IMR-90 (cell line): ENCODE results near the gene MAP2K5. TPM values are rescaled to one million over a fixed set of nuclear protein-coding genes. Genes with fewer than 3 reads are reported as not detected.
A peak's percentile ranks its signal among the peaks of the same experiment; 100 is the strongest.

Source experiments
- ATAC-seq: fragments of 200-7000 bp; cut with Tn5 transposase; 2 replicates; pipeline ENCODE4 v1.9.1; 2020; ENCODE audit warnings: low read depth, mild to moderate bottlenecking, moderate library complexity
- BruUV-seq: library from RNA; stranded (reverse); fragments of 400-500 nt; replicated peaks from 2 replicates; lab custom pipeline; 2021; lab: Mats Ljungman, UMichigan
- CTCF ChIA-PET: fragments of 300-600 bp; formaldehyde crosslinking; extraction: SDS; loops from one replicate; lab custom pipeline; 2021; ENCODE audit warnings: antibody characterized with exemption; lab: Yijun Ruan, JAX
- POLR2A ChIA-PET: fragments of 300-600 bp; sonication (Branson Sonifier 250); formaldehyde crosslinking; loops from one replicate; lab custom pipeline; 2022; ENCODE audit warnings: antibody characterized with exemption; ENCODE audit not compliant: unreplicated experiment; lab: Charles Lee
- DNase-seq: peaks from one replicate; pipeline ENCODE4 v3.0.0; 2013
- H2AFZ ChIP-seq: replicated peaks from 2 replicates; pipeline ENCODE3; 2013; ENCODE audit warnings: low read length, mild to moderate bottlenecking; ENCODE audit not compliant: poor library complexity
- H2AK5ac ChIP-seq: 2 replicates; pipeline ENCODE4 v1.6.1; 2013; ENCODE audit warnings: low read depth, low read length, inconsistent platforms
- H2AK9ac ChIP-seq: replicated peaks from 2 replicates; pipeline ENCODE3; 2013; ENCODE audit warnings: mild to moderate bottlenecking, low read depth, low read length, moderate library complexity; ENCODE audit not compliant: poor library complexity
- H2BK120ac ChIP-seq: 2 replicates; pipeline ENCODE4 v1.6.1; 2013; ENCODE audit warnings: low read depth, low read length, inconsistent platforms
- H2BK15ac ChIP-seq: 3 replicates; pipeline ENCODE4 v1.6.1; 2013; ENCODE audit warnings: low read depth, low read length, inconsistent platforms
- H2BK20ac ChIP-seq: 2 replicates; pipeline ENCODE4 v1.6.1; 2013; ENCODE audit warnings: low read depth, mild to moderate bottlenecking, inconsistent platforms, low read length, moderate library complexity
- H2BK5ac ChIP-seq: 2 replicates; pipeline ENCODE4 v1.6.1; 2013; ENCODE audit warnings: mild to moderate bottlenecking, low read depth, low read length, inconsistent platforms; ENCODE audit not compliant: poor library complexity, severe bottlenecking
- H3K14ac ChIP-seq: replicated peaks from 2 replicates; pipeline ENCODE4 v1.6.1; 2013; ENCODE audit warnings: low read depth, low read length, inconsistent platforms
- H3K18ac ChIP-seq: 2 replicates; pipeline ENCODE4 v1.6.1; 2013; ENCODE audit warnings: low read depth, low read length, control low read depth
- H3K23ac ChIP-seq: 2 replicates; pipeline ENCODE4 v1.6.1; 2013; ENCODE audit warnings: low read depth, low read length, inconsistent platforms
- H3K27ac ChIP-seq: 2 replicates; pipeline ENCODE4 v1.5.1; 2013; ENCODE audit warnings: mild to moderate bottlenecking, control low read depth, low read length; ENCODE audit not compliant: insufficient read depth
- H3K27me3 ChIP-seq: 2 replicates; pipeline ENCODE4 v1.6.1; 2013; ENCODE audit warnings: low read length; ENCODE audit not compliant: control insufficient read depth, insufficient read depth
- H3K36me3 ChIP-seq: 2 replicates; pipeline ENCODE4 v1.6.1; 2013; ENCODE audit warnings: low read length, mixed read lengths; ENCODE audit not compliant: control insufficient read depth, insufficient read depth
- H3K4ac ChIP-seq: 2 replicates; pipeline ENCODE4 v1.6.1; 2013; ENCODE audit warnings: low read depth, low read length, inconsistent platforms
- H3K4me1 ChIP-seq: 2 replicates; pipeline ENCODE4 v1.6.1; 2013; ENCODE audit warnings: low read length, mixed read lengths; ENCODE audit not compliant: control insufficient read depth, insufficient read depth
- H3K4me2 ChIP-seq: 2 replicates; pipeline ENCODE4 v1.6.1; 2013; ENCODE audit warnings: low read depth, mild to moderate bottlenecking, control low read depth, low read length, moderate library complexity
- H3K4me3 ChIP-seq: 2 replicates; pipeline ENCODE4 v1.5.1; 2013; ENCODE audit warnings: low read depth, mild to moderate bottlenecking, control low read depth, low read length, moderate library complexity; ENCODE audit not compliant: insufficient read depth
- H3K56ac ChIP-seq: 2 replicates; pipeline ENCODE4 v1.6.1; 2013; ENCODE audit warnings: low read length, inconsistent platforms; ENCODE audit not compliant: insufficient read depth; ENCODE audit errors: extremely low read depth
- H3K79me1 ChIP-seq, 2 experiments: 2 replicates each; pipeline ENCODE4 v1.6.1; 2013; ENCODE audit warnings: low read length in 2 of 2, inconsistent platforms in 1 of 2, low read depth in 1 of 2
- H3K9ac ChIP-seq: 2 replicates; pipeline ENCODE4 v1.6.1; 2013; ENCODE audit warnings: low read depth, low read length, control low read depth
- H3K9me1 ChIP-seq: 2 replicates; pipeline ENCODE4 v1.6.1; 2013; ENCODE audit warnings: low read length, inconsistent platforms; ENCODE audit not compliant: insufficient read depth
- H3K9me3 ChIP-seq: 2 replicates; pipeline ENCODE4 v1.6.1; 2013; ENCODE audit warnings: low read length; ENCODE audit not compliant: control insufficient read depth, insufficient read depth
- H4K20me1 ChIP-seq: 2 replicates; pipeline ENCODE4 v1.6.1; 2013; ENCODE audit warnings: low read length, inconsistent platforms; ENCODE audit not compliant: insufficient read depth
- H4K5ac ChIP-seq: 2 replicates; pipeline ENCODE4 v1.6.1; 2013; ENCODE audit warnings: mild to moderate bottlenecking, low read depth, low read length, control low read depth
- H4K8ac ChIP-seq, 2 experiments: 2 replicates each; pipeline ENCODE4 v1.6.1; 2013; ENCODE audit warnings: low read depth in 2 of 2, low read length in 2 of 2, control low read depth in 1 of 2, inconsistent platforms in 1 of 2
- H4K91ac ChIP-seq: 2 replicates; pipeline ENCODE4 v1.6.1; 2013; ENCODE audit warnings: low read depth, low read length, inconsistent platforms; ENCODE audit not compliant: insufficient read depth
- BHLHE40 ChIP-seq: fragments of 150-350 bp; IDR thresholded peaks from 2 replicates; pipeline ENCODE4 v1.6.1; 2016; ENCODE audit warnings: mild to moderate bottlenecking, low read depth, low read length
- CEBPB ChIP-seq: IDR thresholded peaks from 2 replicates; pipeline ENCODE4 v1.6.1; 2012; ENCODE audit warnings: low read depth, low read length, improper control_type of control experiment
- CHD1 ChIP-seq: IDR thresholded peaks from 2 replicates; pipeline ENCODE4 v1.6.1; 2012; ENCODE audit warnings: low read depth, low read length, improper control_type of control experiment
- CTCF ChIP-seq: conservative IDR thresholded peaks from 2 replicates; pipeline ENCODE4 v1.5.1; 2012; ENCODE audit warnings: mild to moderate bottlenecking, low read depth, low read length, improper control_type of control experiment
- ELK1 ChIP-seq: fragments of 150-350 bp; IDR thresholded peaks from 2 replicates; pipeline ENCODE4 v1.6.1; 2016; ENCODE audit warnings: low read depth, mild to moderate bottlenecking, low read length, moderate library complexity, borderline replicate concordance
- FOS ChIP-seq: fragments of 150-350 bp; IDR thresholded peaks from 2 replicates; pipeline ENCODE4 v1.6.1; 2016; ENCODE audit warnings: low read depth, low read length
- MAFK ChIP-seq: IDR thresholded peaks from 2 replicates; pipeline ENCODE4 v1.6.1; 2012; ENCODE audit warnings: low read depth, low read length, improper control_type of control experiment
- MAZ ChIP-seq: IDR thresholded peaks from 2 replicates; pipeline ENCODE4 v1.6.1; 2012; ENCODE audit warnings: low read depth, mild to moderate bottlenecking, low read length, improper control_type of control experiment, moderate library complexity, borderline replicate concordance
- MXI1 ChIP-seq: IDR thresholded peaks from 2 replicates; pipeline ENCODE4 v1.6.1; 2012; ENCODE audit warnings: low read depth, mild to moderate bottlenecking, low read length, moderate library complexity, borderline replicate concordance
- NFE2L2 ChIP-seq: fragments of 150-350 bp; IDR thresholded peaks from 2 replicates; pipeline ENCODE4 v1.6.1; 2016; ENCODE audit warnings: low read depth, mild to moderate bottlenecking, low read length
- POLR2A ChIP-seq: IDR thresholded peaks from 2 replicates; pipeline ENCODE4 v1.6.1; 2012; ENCODE audit warnings: mild to moderate bottlenecking, low read depth, low read length
- RAD21 ChIP-seq: IDR thresholded peaks from 2 replicates; pipeline ENCODE4 v1.6.1; 2012; ENCODE audit warnings: low read length, improper control_type of control experiment
- RCOR1 ChIP-seq: IDR thresholded peaks from 2 replicates; pipeline ENCODE4 v1.6.1; 2012; ENCODE audit warnings: mild to moderate bottlenecking, low read length, improper control_type of control experiment; ENCODE audit not compliant: insufficient replicate concordance
- RFX5 ChIP-seq: IDR thresholded peaks from 2 replicates; pipeline ENCODE4 v1.8.0; 2012; ENCODE audit warnings: low read depth, mild to moderate bottlenecking, low read length, moderate library complexity
- SMC3 ChIP-seq: fragments of 150-350 bp; IDR thresholded peaks from 2 replicates; pipeline ENCODE4 v1.6.1; 2016; ENCODE audit warnings: low read depth, mild to moderate bottlenecking, antibody characterized with exemption, low read length, moderate library complexity
- USF2 ChIP-seq: fragments of 150-350 bp; IDR thresholded peaks from 2 replicates; pipeline ENCODE4 v1.6.1; 2017; ENCODE audit warnings: mild to moderate bottlenecking, antibody characterized with exemption, low read length, low read depth
- WGBS, 2 experiments: methylation state at CpG; one replicate each; pipeline versions ENCODE4 v1.1.5 to v1.1.7; 2013; ENCODE audit warnings: missing lambda C conversion rate in 2 of 2; ENCODE audit not compliant: insufficient read length in 1 of 2; ENCODE audit errors: extremely low coverage in 2 of 2; 5-methylcytosine and 5-hydroxymethylcytosine counted together
- dilution Hi-C: fragments of 300-500 bp; cut with HindIII; formaldehyde crosslinking; loops from one replicate; pipeline ENCODE4 v1.14.3; 2018; ENCODE audit warnings: low sequenced_read_pairs; ENCODE audit not compliant: unreplicated experiment
- in situ Hi-C: fragments of 300-500 bp; cut with MboI; formaldehyde crosslinking; loops from 3 replicates; pipeline ENCODE4 v1.14.3; 2019; ENCODE audit warnings: low sequenced_read_pairs, inconsistent platforms, mixed read lengths
- intact Hi-C: fragments of 100-400 bp; cut with micrococcal nuclease; formaldehyde crosslinking; loops from 2 replicates; pipeline ENCODE4 v1.10.0; 2022
- polyA plus RNA-seq, 3 experiments: library from polyadenylated mRNA; depleted of rRNA; stranded (reverse); fragments of >200 nt; gene quantifications; 2 replicates each; pipeline ENCODE4 v1.2.3, GENCODE V29; 2012; ENCODE audit warnings: low replicate concordance in 1 of 3
- total RNA-seq: library from RNA; depleted of rRNA; stranded (reverse); fragments of >200 nt; gene quantifications from 2 replicates; pipeline ENCODE4 v1.2.3, GENCODE V29; 2012

The MAP2K5 gene
- total and polyA plus RNA-seq, 2 of the 4 experiments (the other 2 are of a cell fraction): 1.6 to 6.1 TPM

- peak; percentile 8 for DNase-seq
- 0 out of 2 replicates have a peak, but pooled peaks have one; percentile 21 for ATAC-seq
- H2AK5ac ChIP-seq: no peak overlapping the region
These were observed 35.6 kb downstream of the MAP2K5 start for GRCh38 chr15:67578020-67578600.

More at GRCh38 chr15:67578020-67578600, 35.6 kb downstream of the MAP2K5 start:
- H2BK5ac ChIP-seq: no peak overlapping the region
- H4K5ac ChIP-seq: no peak overlapping the region
- no peak overlapping the region for H3K18ac ChIP-seq
- in situ Hi-C loops: no loop called here
- H2AK9ac ChIP-seq: no peak overlapping the region
- H3K27me3 ChIP-seq: no peaks in the 10 kb centered on the region
- no peaks in the 10 kb centered on the region for H4K20me1 ChIP-seq
- no peak overlapping the region for H3K9ac ChIP-seq
- H4K91ac ChIP-seq: no peak overlapping the region
- no peak overlapping the region for H3K4ac ChIP-seq
- no TSS peak for BruUV-seq
- no peaks in the 10 kb centered on the region for H3K79me1 ChIP-seq
- CTCF ChIA-PET: interaction anchor here (0.7 kb wide), 1 partner anchor 332 kb away, joined by 3 read pairs; no protein-coding TSS in a partner anchor
- H3K27ac ChIP-seq: no peak overlapping the region
- no peaks in the 10 kb centered on the region for H3K9me3 ChIP-seq
- H3K4me3 ChIP-seq: no peak overlapping the region
- H3K9me1 ChIP-seq: peaks cover 5% of the 10 kb centered on the region; the same call in 1 of the 2 replicates
- peaks cover 2% of the 10 kb centered on the region; the same call in 1 of the 2 replicates for H3K36me3 ChIP-seq
- no peak overlapping the region for H3K23ac ChIP-seq
- H3K4me1 ChIP-seq: no peaks in the 10 kb centered on the region
- 94% methylated on average over 2 of the region's 4 CpGs; no CpG with 5 or more reads in 1 of the 2 experiments for WGBS, 2 experiments
- POLR2A ChIA-PET: no interaction called here
- H3K56ac ChIP-seq: no peak overlapping the region
- H2AFZ ChIP-seq: no peak overlapping the region
- H2BK15ac ChIP-seq: no peak overlapping the region
- dilution Hi-C loops: no loop called here
- no peak overlapping the region for H3K14ac ChIP-seq
- TF ChIP-seq MAFK (no peak), CEBPB (no peak), USF2 (no peak), SMC3 (no peak), MAZ (no peak), RCOR1 (no peak), ELK1 (no peak), CTCF (no peak), NFE2L2 (no peak), MXI1 (no peak), RAD21 (no peak), RFX5 (no peak), POLR2A (no peak), FOS (no peak), CHD1 (no peak), BHLHE40 (no peak)
- H3K4me2 ChIP-seq: no peak overlapping the region
- H2BK20ac ChIP-seq: no peak overlapping the region
- H2BK120ac ChIP-seq: no peak overlapping the region
- intact Hi-C loops: no loop called here
- H4K8ac ChIP-seq: no peak overlapping the region
